Urothelium cell line (cell line): Measurements from ENCODE around the gene NUP93.

Experiments used
- DNase-seq: peaks from one replicate; pipeline ENCODE4 v3.0.0; 2011; ENCODE audit warnings: low spot score, mixed read lengths
- FAIRE-seq: peaks from 2 replicates; lab custom pipeline; 2011; peaks lifted over from hg19 to GRCh38; lab: Jason Lieb, UNC

Gene NUP93

GRCh38 chr16:56842133-56842532, 112.2 kb downstream of the NUP93 start:
- no peak for FAIRE-seq

GRCh38 chr16:56844056-56844455, 114.1 kb downstream of the NUP93 start:
- FAIRE-seq (no peak), DNase-seq (no peak)

More at GRCh38 chr16:56842133-56842532, 112.2 kb downstream of the NUP93 start:
- no peak for DNase-seq

- no peak for DNase-seq
- no peak for FAIRE-seq
Observed at GRCh38 chr16:56847173-56847910, 117.4 kb downstream of the NUP93 start.

- DNase-seq (peak; percentile 40), FAIRE-seq (no peak)
Observed at GRCh38 chr16:56848029-56848936, 118.4 kb downstream of the NUP93 start.

- peak; percentile 73 for DNase-seq
- FAIRE-seq: no peak
Observed at GRCh38 chr16:56848955-56849689, 119.2 kb downstream of the NUP93 start.

- DNase-seq (no peak), FAIRE-seq (no peak)
Observed at GRCh38 chr16:56849690-56850680, 120.1 kb downstream of the NUP93 start.

- FAIRE-seq (no peak), DNase-seq (no peak)
Observed at GRCh38 chr16:56851671-56852400, 121.9 kb downstream of the NUP93 start.

GRCh38 chr16:56852401-56852730, 122.4 kb downstream of the NUP93 start:
- FAIRE-seq: no peak
- no peak for DNase-seq

GRCh38 chr16:56852968-56853367, 123.0 kb downstream of the NUP93 start:
- no peak for FAIRE-seq
- no peak for DNase-seq

- FAIRE-seq (no peak), DNase-seq (no peak)
Observed at GRCh38 chr16:56855201-56855600, 125.3 kb downstream of the NUP93 start.

GRCh38 chr16:56855946-56856345, 126.0 kb downstream of the NUP93 start:
- no peak for FAIRE-seq
- DNase-seq: no peak

GRCh38 chr16:56856876-56857447, 127.0 kb downstream of the NUP93 start:
- FAIRE-seq (no peak), DNase-seq (no peak)

GRCh38 chr16:56858374-56858773, 128.4 kb downstream of the NUP93 start:
- DNase-seq: no peak
- FAIRE-seq: no peak

GRCh38 chr16:56859636-56860035, 129.7 kb downstream of the NUP93 start:
- no peak for FAIRE-seq
- DNase-seq: no peak

- FAIRE-seq: no peak
Observed at GRCh38 chr16:56860226-56861020, 130.5 kb downstream of the NUP93 start.

GRCh38 chr16:56861092-56861610, 131.2 kb downstream of the NUP93 start:
- DNase-seq (no peak), FAIRE-seq (no peak)

More at GRCh38 chr16:56860226-56861020, 130.5 kb downstream of the NUP93 start:
- no peak for DNase-seq

GRCh38 chr16:56861756-56862155, 131.8 kb downstream of the NUP93 start:
- DNase-seq (no peak), FAIRE-seq (no peak)

GRCh38 chr16:56862776-56863175, 132.8 kb downstream of the NUP93 start:
- DNase-seq: no peak
- no peak for FAIRE-seq
